ENCODE measurements around the gene HMSD.

DNA sequence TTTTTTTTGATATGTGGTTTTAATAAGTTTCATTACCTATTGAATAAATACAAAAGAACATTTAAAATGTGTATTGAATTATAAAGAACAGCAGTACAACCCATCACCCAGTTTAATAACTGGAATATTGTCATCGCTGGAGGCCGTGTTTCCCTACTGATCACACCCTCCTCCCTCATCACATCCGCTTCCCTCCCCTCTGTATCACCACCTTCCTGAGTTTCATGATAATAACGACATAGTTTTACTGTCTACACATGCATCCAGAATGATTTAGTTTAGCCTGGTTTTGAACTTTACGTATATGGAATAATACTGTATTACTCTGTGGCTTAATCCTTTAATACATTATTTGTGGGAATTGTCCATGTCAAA is 22.9 kb downstream of the HMSD start:
- TF ChIP-seq POLR2A (IDR thresholded peaks at IDR 0.05): no peak
- TF ChIP-seq, protein P1, sequence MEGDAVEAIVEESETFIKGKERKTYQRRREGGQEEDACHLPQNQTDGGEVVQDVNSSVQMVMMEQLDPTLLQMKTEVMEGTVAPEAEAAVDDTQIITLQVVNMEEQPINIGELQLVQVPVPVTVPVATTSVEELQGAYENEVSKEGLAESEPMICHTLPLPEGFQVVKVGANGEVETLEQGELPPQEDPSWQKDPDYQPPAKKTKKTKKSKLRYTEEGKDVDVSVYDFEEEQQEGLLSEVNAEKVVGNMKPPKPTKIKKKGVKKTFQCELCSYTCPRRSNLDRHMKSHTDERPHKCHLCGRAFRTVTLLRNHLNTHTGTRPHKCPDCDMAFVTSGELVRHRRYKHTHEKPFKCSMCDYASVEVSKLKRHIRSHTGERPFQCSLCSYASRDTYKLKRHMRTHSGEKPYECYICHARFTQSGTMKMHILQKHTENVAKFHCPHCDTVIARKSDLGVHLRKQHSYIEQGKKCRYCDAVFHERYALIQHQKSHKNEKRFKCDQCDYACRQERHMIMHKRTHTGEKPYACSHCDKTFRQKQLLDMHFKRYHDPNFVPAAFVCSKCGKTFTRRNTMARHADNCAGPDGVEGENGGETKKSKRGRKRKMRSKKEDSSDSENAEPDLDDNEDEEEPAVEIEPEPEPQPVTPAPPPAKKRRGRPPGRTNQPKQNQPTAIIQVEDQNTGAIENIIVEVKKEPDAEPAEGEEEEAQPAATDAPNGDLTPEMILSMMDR (IDR thresholded peaks at IDR 0.05): no peak
- TF ChIP-seq POLR2AphosphoS5 (IDR thresholded peaks at IDR 0.05): no peak
